Measurements from ENCODE around the gene KCNG4.

DNA sequence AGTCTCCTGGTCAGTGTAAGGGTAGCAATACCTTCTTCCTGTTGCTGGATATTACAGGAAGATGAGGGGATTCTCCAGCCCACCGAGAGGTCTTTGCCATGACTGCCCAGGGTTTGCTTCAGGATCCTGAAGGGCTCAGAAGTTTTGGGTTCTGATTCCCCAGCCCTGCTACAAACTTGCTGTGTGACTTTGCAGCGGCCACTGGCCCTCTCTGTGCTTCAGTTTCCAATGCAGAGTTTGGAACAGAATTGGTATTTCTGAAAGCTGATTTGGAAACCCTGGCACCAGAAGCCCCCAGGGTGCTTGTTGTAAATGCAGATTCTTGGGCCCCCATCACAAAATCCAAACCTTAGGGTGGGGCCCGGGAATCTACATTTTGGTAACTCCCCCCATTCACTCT, 14.7 kb downstream of the KCNG4 start:
- no peak for TF ChIP-seq ZNF274 (IDR thresholded peaks at IDR 0.05; ENCODE audit: low read depth, low read length)
- TF ChIP-seq, protein P1, sequence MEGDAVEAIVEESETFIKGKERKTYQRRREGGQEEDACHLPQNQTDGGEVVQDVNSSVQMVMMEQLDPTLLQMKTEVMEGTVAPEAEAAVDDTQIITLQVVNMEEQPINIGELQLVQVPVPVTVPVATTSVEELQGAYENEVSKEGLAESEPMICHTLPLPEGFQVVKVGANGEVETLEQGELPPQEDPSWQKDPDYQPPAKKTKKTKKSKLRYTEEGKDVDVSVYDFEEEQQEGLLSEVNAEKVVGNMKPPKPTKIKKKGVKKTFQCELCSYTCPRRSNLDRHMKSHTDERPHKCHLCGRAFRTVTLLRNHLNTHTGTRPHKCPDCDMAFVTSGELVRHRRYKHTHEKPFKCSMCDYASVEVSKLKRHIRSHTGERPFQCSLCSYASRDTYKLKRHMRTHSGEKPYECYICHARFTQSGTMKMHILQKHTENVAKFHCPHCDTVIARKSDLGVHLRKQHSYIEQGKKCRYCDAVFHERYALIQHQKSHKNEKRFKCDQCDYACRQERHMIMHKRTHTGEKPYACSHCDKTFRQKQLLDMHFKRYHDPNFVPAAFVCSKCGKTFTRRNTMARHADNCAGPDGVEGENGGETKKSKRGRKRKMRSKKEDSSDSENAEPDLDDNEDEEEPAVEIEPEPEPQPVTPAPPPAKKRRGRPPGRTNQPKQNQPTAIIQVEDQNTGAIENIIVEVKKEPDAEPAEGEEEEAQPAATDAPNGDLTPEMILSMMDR (IDR thresholded peaks at IDR 0.05 in 2 of 3, conservative IDR thresholded peaks at IDR 0.05 in 1 of 3; ENCODE audit: borderline replicate concordance in 1 of 3, insufficient read depth in 1 of 3, low read depth in 2 of 3, low read length in 2 of 3): no peak
- no peak for TF ChIP-seq RAD21 (IDR thresholded peaks at IDR 0.05; ENCODE audit: low read depth)
- no peak for TF ChIP-seq CEBPB (IDR thresholded peaks at IDR 0.05; ENCODE audit: low read depth)
- no peak for TF ChIP-seq EZH2 (IDR thresholded peaks at IDR 0.05)
- TF ChIP-seq, protein P2, sequence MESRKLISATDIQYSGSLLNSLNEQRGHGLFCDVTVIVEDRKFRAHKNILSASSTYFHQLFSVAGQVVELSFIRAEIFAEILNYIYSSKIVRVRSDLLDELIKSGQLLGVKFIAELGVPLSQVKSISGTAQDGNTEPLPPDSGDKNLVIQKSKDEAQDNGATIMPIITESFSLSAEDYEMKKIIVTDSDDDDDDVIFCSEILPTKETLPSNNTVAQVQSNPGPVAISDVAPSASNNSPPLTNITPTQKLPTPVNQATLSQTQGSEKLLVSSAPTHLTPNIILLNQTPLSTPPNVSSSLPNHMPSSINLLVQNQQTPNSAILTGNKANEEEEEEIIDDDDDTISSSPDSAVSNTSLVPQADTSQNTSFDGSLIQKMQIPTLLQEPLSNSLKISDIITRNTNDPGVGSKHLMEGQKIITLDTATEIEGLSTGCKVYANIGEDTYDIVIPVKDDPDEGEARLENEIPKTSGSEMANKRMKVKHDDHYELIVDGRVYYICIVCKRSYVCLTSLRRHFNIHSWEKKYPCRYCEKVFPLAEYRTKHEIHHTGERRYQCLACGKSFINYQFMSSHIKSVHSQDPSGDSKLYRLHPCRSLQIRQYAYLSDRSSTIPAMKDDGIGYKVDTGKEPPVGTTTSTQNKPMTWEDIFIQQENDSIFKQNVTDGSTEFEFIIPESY (IDR thresholded peaks at IDR 0.05; ENCODE audit: extremely low read depth, insufficient replicate concordance, low read length): no peak
- TF ChIP-seq TCF7L2 (IDR thresholded peaks at IDR 0.05; ENCODE audit: borderline replicate concordance, extremely low read depth, insufficient read depth, insufficient read length): no peak
- TF ChIP-seq POLR2A (IDR thresholded peaks at IDR 0.05; ENCODE audit: borderline replicate concordance, extremely low read depth, insufficient read depth, insufficient read length): no peak
- TF ChIP-seq YY1 (IDR thresholded peaks at IDR 0.05; ENCODE audit: extremely low read depth, insufficient replicate concordance, low read depth, low read length): no peak
- TF ChIP-seq ZFX (IDR thresholded peaks at IDR 0.05): no peak
- TF ChIP-seq ELF1 (IDR thresholded peaks at IDR 0.05; ENCODE audit: borderline replicate concordance, low read depth): no peak
- TF ChIP-seq, protein P3, sequence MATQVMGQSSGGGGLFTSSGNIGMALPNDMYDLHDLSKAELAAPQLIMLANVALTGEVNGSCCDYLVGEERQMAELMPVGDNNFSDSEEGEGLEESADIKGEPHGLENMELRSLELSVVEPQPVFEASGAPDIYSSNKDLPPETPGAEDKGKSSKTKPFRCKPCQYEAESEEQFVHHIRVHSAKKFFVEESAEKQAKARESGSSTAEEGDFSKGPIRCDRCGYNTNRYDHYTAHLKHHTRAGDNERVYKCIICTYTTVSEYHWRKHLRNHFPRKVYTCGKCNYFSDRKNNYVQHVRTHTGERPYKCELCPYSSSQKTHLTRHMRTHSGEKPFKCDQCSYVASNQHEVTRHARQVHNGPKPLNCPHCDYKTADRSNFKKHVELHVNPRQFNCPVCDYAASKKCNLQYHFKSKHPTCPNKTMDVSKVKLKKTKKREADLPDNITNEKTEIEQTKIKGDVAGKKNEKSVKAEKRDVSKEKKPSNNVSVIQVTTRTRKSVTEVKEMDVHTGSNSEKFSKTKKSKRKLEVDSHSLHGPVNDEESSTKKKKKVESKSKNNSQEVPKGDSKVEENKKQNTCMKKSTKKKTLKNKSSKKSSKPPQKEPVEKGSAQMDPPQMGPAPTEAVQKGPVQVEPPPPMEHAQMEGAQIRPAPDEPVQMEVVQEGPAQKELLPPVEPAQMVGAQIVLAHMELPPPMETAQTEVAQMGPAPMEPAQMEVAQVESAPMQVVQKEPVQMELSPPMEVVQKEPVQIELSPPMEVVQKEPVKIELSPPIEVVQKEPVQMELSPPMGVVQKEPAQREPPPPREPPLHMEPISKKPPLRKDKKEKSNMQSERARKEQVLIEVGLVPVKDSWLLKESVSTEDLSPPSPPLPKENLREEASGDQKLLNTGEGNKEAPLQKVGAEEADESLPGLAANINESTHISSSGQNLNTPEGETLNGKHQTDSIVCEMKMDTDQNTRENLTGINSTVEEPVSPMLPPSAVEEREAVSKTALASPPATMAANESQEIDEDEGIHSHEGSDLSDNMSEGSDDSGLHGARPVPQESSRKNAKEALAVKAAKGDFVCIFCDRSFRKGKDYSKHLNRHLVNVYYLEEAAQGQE (IDR thresholded peaks at IDR 0.05; ENCODE audit: low read depth): no peak

Data from HCT116 (cell line).